Measurements from ENCODE around the gene BPGM.

Gene BPGM

GRCh38 chr7:134727711-134728110 is 81.1 kb downstream of the BPGM start:
- DNase-seq (ENCODE audit: low spot score), result no peak
- in situ Hi-C loops (cut with MboI; ENCODE audit: low pct_unique_long_range_greater_than_20kb, low sequenced_read_pairs, unreplicated experiment), result no loop called here
- TF ChIP-seq CTCF (IDR thresholded peaks at IDR 0.05; ENCODE audit: extremely low read depth, insufficient read depth, missing control alignments), result no peak
